ENCODE measurements around the gene SEL1L3. TPM values are rescaled to one million over a fixed set of nuclear protein-coding genes. Genes with fewer than 3 reads are reported as not detected.

The SEL1L3 gene
- total RNA-seq, 1 experiment from 2014 or later, result 48.3 TPM

DNA sequence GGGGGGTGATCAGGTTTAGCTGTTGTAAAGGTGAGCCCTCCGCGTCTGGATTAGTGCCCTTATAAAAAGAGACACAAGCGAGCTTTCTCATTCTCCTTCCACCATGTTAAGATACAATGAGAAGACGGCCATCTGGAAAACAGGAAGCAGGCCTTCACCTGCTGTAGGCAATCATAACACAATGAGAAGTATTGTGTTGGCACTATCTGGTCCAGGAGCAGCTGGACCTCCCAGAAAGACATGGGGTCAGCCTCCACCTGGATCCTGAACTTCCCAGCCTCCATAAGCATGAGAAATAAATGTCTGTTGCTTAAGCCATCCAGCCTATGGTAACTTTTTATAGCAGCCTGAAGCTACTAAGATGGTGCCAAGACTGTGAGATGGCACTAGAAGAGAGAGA, 42.6 kb upstream of the SEL1L3 start:
- Histone ChIP-seq H3K14ac (ENCODE audit: insufficient read depth, low read length) (no peak overlapping the region), H2BK15ac (ENCODE audit: low read depth, low read length) (no peak overlapping the region), H2BK20ac (ENCODE audit: low read depth, low read length, poor library complexity, severe bottlenecking) (no peak overlapping the region), H3K23me2 (ENCODE audit: insufficient read length, low read depth, low read length, poor library complexity, severe bottlenecking) (no peaks in the 10 kb centered on the region), H3K9ac (ENCODE audit: extremely low read depth, insufficient read length, low read length) (no peak overlapping the region), H3K4me2 (ENCODE audit: insufficient read depth, insufficient read length, low read length) (no peak overlapping the region), H3K23ac (ENCODE audit: insufficient read length, low read depth, low read length) (no peak overlapping the region), H2BK120ac (ENCODE audit: low read depth, low read length, poor library complexity, severe bottlenecking) (no peak overlapping the region), H4K5ac (ENCODE audit: insufficient read length, low read depth, low read length) (no peak overlapping the region), H4K8ac (replicated peaks; ENCODE audit: insufficient read length, low read depth, low read length) (no peak overlapping the region), H2AK5ac (ENCODE audit: insufficient read length, low read length) (no peak overlapping the region), H2BK12ac (ENCODE audit: insufficient read length, low read depth, low read length) (no peak overlapping the region), H3K56ac (ENCODE audit: insufficient read length, low read depth, low read length) (no peak overlapping the region), H2AFZ (ENCODE audit: low read length) (no peak overlapping the region), H3K27me3 (ENCODE audit: insufficient read depth, low read length) (no peaks in the 10 kb centered on the region), H3T11ph (ENCODE audit: low read length) (no peak overlapping the region), H3K4ac (ENCODE audit: low read depth, low read length) (no peak overlapping the region), H4K20me1 (ENCODE audit: control insufficient read depth, insufficient read depth, insufficient read length) (no peaks in the 10 kb centered on the region), H3K79me2 (ENCODE audit: insufficient read depth, low read length) (no peaks in the 10 kb centered on the region), H3K79me1 (ENCODE audit: insufficient read depth, low read depth, low read length, poor library complexity, severe bottlenecking) (no peaks in the 10 kb centered on the region), H3K4me1 (ENCODE audit: insufficient read depth, low read length) (no peaks in the 10 kb centered on the region), H3K9me3 (ENCODE audit: control insufficient read depth, low read depth, low read length) (no peaks in the 10 kb centered on the region), H2BK5ac (ENCODE audit: insufficient read length, low read length) (no peak overlapping the region), H3K27ac (ENCODE audit: insufficient read length, low read depth, low read length) (no peak overlapping the region), H4K91ac (ENCODE audit: insufficient read length, low read depth, low read length) (no peak overlapping the region), H3K18ac (ENCODE audit: insufficient read length, low read depth, low read length) (no peak overlapping the region)
- Mint-ChIP-seq H3K9me3 (peaks cover 3 to 10% of the 10 kb centered on the region in 2 experiments; a peak in 4 of 5 replicates), H3K27me3 (ENCODE audit: low read depth) (peaks cover 5% of the 10 kb centered on the region), H3K4me1 (peaks cover 12 to 17% of the 10 kb centered on the region in 2 experiments), H3K27ac (no peak overlapping the region; a peak in 1 of 7 replicates), H3K36me3 (ENCODE audit: insufficient read depth in 1 of 3, low read depth in 3 of 3) (peaks cover 0 to 4% (median 4%) of the 10 kb centered on the region in 3 experiments; a peak in 2 of 7 replicates), H3K4me3 (no peak overlapping the region)
- DNase-seq, result no peak
- no CpG with 5 or more reads among the region's 4 CpGs for WGBS (ENCODE audit: extremely low coverage, insufficient read length, low lambda C conversion rate)
- TF ChIP-seq CTCF (conservative IDR thresholded peaks at IDR 0.05), result no peak

Data from H9 (cell line).